Mucosa of rectum (tissue), 2 donors: ENCODE data around the gene UGT1A9.
A peak's percentile ranks its signal among the peaks of the same experiment; 100 is the strongest.
"Not testable (repeated sequence)": the region's sequence is repeated elsewhere in the genome, so short reads cannot be mapped to it uniquely, and the experiment has no call there.

Source experiments
- H3K27ac ChIP-seq, 2 donors: one replicate each; pipeline ENCODE4 v1.7.0; 2013; ENCODE audit warnings: inconsistent platforms in 2 of 2, low read depth in 2 of 2, low read length in 2 of 2
- H3K27me3 ChIP-seq, 2 donors: one replicate each; pipeline ENCODE4 v1.7.0; 2013; ENCODE audit warnings: low read length in 2 of 2; ENCODE audit not compliant: control insufficient read depth in 2 of 2, insufficient read depth in 2 of 2
- H3K36me3 ChIP-seq, 2 donors: one replicate each; pipeline ENCODE4 v1.7.0; 2013; ENCODE audit warnings: low read length in 2 of 2; ENCODE audit not compliant: control insufficient read depth in 2 of 2, insufficient read depth in 2 of 2
- H3K4me1 ChIP-seq, 2 donors: one replicate each; pipeline ENCODE4 v1.7.0; 2013; ENCODE audit warnings: low read length in 2 of 2, mild to moderate bottlenecking in 1 of 2; ENCODE audit not compliant: control insufficient read depth in 2 of 2, insufficient read depth in 2 of 2
- H3K4me3 ChIP-seq, 2 donors: one replicate each; pipeline ENCODE4 v1.7.0; 2013; ENCODE audit warnings: low read length in 2 of 2
- H3K9ac ChIP-seq, 2 donors: one replicate each; pipeline ENCODE4 v1.7.0; 2013; ENCODE audit warnings: low read length in 2 of 2, low read depth in 1 of 2, mild to moderate bottlenecking in 1 of 2
- H3K9me3 ChIP-seq, 2 donors: one replicate each; pipeline ENCODE4 v1.7.0; 2013; ENCODE audit warnings: low read length in 2 of 2; ENCODE audit not compliant: control insufficient read depth in 2 of 2
- donor health status: healthy.
- donor health status: Normal muscosa, but diverticular disease.

Gene UGT1A9

GRCh38 chr2:233691443-233692433 lies 20.0 kb downstream of the UGT1A9 start:
- Histone ChIP-seq H3K9me3 (no peaks in the 10 kb centered on the region), H3K27ac (peak overlapping the region; percentile 63 to 70), H3K27me3 (no peaks in the 10 kb centered on the region), H3K36me3 (no peaks in the 10 kb centered on the region), H3K4me1 (peaks cover 27 to 28% of the 10 kb centered on the region in 2 donors), H3K4me3 (peak overlapping the region in 1 of 2 donors; percentile 9), H3K9ac (peak overlapping the region in 1 of 2 donors; percentile 14)

- Histone ChIP-seq H3K4me1 (peaks cover 27 to 28% of the 10 kb centered on the region in 2 donors), H3K36me3 (no peaks in the 10 kb centered on the region), H3K27me3 (no peaks in the 10 kb centered on the region), H3K27ac (peak within 1 kb of the TSS; percentile 63 to 70), H3K9me3 (no peaks in the 10 kb centered on the region), H3K4me3 (peak within 1 kb of the TSS in 1 of 2 donors; percentile 9), H3K9ac (peak within 1 kb of the TSS in 1 of 2 donors; percentile 14)
Observed at GRCh38 chr2:233692648-233693047, 20.9 kb downstream of the UGT1A9 start, which contains the start of gene UGT1A6. Gene UGT1A6, plus strand, starts transcription at chr2:233692890. Its CDS starts 115 bp downstream, at chr2:233693005.

GRCh38 chr2:233693963-233694362 lies 22.3 kb downstream of the UGT1A9 start:
- Histone ChIP-seq H3K4me3 (no peak overlapping the region), H3K36me3 (no peaks in the 10 kb centered on the region), H3K27ac (no peak overlapping the region), H3K9ac (no peak overlapping the region), H3K27me3 (no peaks in the 10 kb centered on the region), H3K4me1 (peaks cover 24 to 27% of the 10 kb centered on the region in 2 donors), H3K9me3 (no peaks in the 10 kb centered on the region)

GRCh38 chr2:233698740-233699139 lies 27.0 kb downstream of the UGT1A9 start:
- Histone ChIP-seq H3K9me3 (no peaks in the 10 kb centered on the region), H3K36me3 (no peaks in the 10 kb centered on the region), H3K27me3 (no peaks in the 10 kb centered on the region), H3K27ac (no peak overlapping the region), H3K4me3 (no peak overlapping the region), H3K9ac (no peak overlapping the region), H3K4me1 (peaks cover 0 to 1% of the 10 kb centered on the region in 2 donors)

- no peaks in the 10 kb centered on the region for H3K36me3 ChIP-seq
- H3K4me3 ChIP-seq = no peak overlapping the region
- no peaks in the 10 kb centered on the region for H3K4me1 ChIP-seq
- H3K27ac ChIP-seq = no peak overlapping the region
- no peaks in the 10 kb centered on the region for H3K27me3 ChIP-seq
- no peak overlapping the region for H3K9ac ChIP-seq
- no peaks in the 10 kb centered on the region for H3K9me3 ChIP-seq
Observed at GRCh38 chr2:233699424-233700027, 27.8 kb downstream of the UGT1A9 start.

- H3K27me3 ChIP-seq = no peaks in the 10 kb centered on the region
- H3K4me1 ChIP-seq = no peaks in the 10 kb centered on the region
- H3K27ac ChIP-seq = no peak overlapping the region
- H3K36me3 ChIP-seq = no peaks in the 10 kb centered on the region
- H3K4me3 ChIP-seq = no peak overlapping the region
- H3K9me3 ChIP-seq = no peaks in the 10 kb centered on the region
- no peak overlapping the region for H3K9ac ChIP-seq
Observed at GRCh38 chr2:233700028-233700635, 28.4 kb downstream of the UGT1A9 start.

- not testable (repeated sequence) for H3K27ac ChIP-seq, H3K27me3 ChIP-seq, H3K9ac ChIP-seq, H3K4me3 ChIP-seq, H3K4me1 ChIP-seq, H3K36me3 ChIP-seq, H3K9me3 ChIP-seq
Observed at GRCh38 chr2:233700842-233701241, 29.1 kb downstream of the UGT1A9 start.

- no peaks in the 10 kb centered on the region for H3K27me3 ChIP-seq
- no peaks in the 10 kb centered on the region for H3K9me3 ChIP-seq
- no peak overlapping the region for H3K9ac ChIP-seq
- H3K4me1 ChIP-seq = no peaks in the 10 kb centered on the region
- no peak overlapping the region for H3K4me3 ChIP-seq
- H3K36me3 ChIP-seq = no peaks in the 10 kb centered on the region
- no peak overlapping the region for H3K27ac ChIP-seq
Observed at GRCh38 chr2:233702238-233702637, 30.5 kb downstream of the UGT1A9 start.

GRCh38 chr2:233705911-233706506 lies 34.3 kb downstream of the UGT1A9 start:
- Histone ChIP-seq H3K36me3 (no peaks in the 10 kb centered on the region), H3K27ac (no peak overlapping the region), H3K9ac (no peak overlapping the region), H3K4me3 (no peak overlapping the region), H3K4me1 (no peaks in the 10 kb centered on the region), H3K9me3 (no peaks in the 10 kb centered on the region), H3K27me3 (no peaks in the 10 kb centered on the region)
